Thyroid gland (tissue), 4 donors: ENCODE measurements around the gene LGI4.

ENCODE experiments used
- POLR2A ChIP-seq, 2 donors: fragments of 450-650 bp; IDR thresholded peaks; one replicate each; pipeline ENCODE4 v1.6.1; 2017; ENCODE audit warnings: antibody characterized with exemption in 2 of 2, mild to moderate bottlenecking in 2 of 2, moderate library complexity in 1 of 2
- TF ChIP-seq, protein P1 (sequence below), 6 experiments: fragments of 200-600 bp in 3 of 6; fragments of 450-650 bp in 3 of 6; sonication (generic) in 3 of 6; IDR thresholded peaks; one replicate each; pipeline ENCODE4 v1.5.1; 2016 to 2019; ENCODE audit warnings: antibody characterized with exemption in 6 of 6, mild to moderate bottlenecking in 2 of 6, inconsistent platforms in 1 of 6, moderate library complexity in 1 of 6

DNA sequence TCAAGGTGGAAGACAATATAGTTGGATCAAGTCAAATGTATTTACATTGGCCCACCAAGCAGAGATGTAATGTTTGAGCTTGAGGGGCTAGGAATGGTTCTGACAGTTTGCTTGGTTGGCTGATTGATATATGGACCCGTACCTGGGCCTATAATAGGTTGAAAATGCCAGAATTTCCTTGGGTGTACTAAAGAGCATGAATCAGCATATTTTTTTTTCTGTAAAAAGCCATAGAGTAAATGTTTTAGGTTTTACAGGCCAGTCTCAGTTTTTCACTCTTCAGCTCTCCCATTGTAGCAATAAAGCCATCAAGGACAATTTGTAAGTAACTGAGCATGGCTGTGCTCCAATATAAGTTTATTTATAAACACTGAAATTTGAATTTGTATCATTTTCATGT lies 46.5 kb upstream of the LGI4 start:
- TF ChIP-seq, protein P1, sequence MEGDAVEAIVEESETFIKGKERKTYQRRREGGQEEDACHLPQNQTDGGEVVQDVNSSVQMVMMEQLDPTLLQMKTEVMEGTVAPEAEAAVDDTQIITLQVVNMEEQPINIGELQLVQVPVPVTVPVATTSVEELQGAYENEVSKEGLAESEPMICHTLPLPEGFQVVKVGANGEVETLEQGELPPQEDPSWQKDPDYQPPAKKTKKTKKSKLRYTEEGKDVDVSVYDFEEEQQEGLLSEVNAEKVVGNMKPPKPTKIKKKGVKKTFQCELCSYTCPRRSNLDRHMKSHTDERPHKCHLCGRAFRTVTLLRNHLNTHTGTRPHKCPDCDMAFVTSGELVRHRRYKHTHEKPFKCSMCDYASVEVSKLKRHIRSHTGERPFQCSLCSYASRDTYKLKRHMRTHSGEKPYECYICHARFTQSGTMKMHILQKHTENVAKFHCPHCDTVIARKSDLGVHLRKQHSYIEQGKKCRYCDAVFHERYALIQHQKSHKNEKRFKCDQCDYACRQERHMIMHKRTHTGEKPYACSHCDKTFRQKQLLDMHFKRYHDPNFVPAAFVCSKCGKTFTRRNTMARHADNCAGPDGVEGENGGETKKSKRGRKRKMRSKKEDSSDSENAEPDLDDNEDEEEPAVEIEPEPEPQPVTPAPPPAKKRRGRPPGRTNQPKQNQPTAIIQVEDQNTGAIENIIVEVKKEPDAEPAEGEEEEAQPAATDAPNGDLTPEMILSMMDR (IDR thresholded peaks at IDR 0.05): no peak
- no peak for TF ChIP-seq POLR2A (IDR thresholded peaks at IDR 0.05)
